GM23338 (cell line): Measurements from ENCODE around the gene IL36B. TPM values are rescaled to one million over a fixed set of nuclear protein-coding genes. Genes with fewer than 3 reads are reported as not detected.

Experiments
- ATAC-seq: fragments of 200-7000 bp; cut with Tn5 transposase; 3 replicates; pipeline ENCODE4 v1.9.1; 2020
- DNase-seq: peaks from one replicate; pipeline ENCODE4 v3.0.0-alpha.2; 2015; ENCODE audit warnings: low spot score
- H2AFZ ChIP-seq: fragments of 200-600 bp; sonication (generic); 2 replicates; pipeline ENCODE4 v1.8.0; 2016; ENCODE audit warnings: antibody characterized with exemption, mild to moderate bottlenecking, moderate library complexity
- H3F3A ChIP-seq: fragments of 200-600 bp; sonication (generic); replicated peaks from 2 replicates; pipeline ENCODE4 v1.8.0; 2017; ENCODE audit warnings: antibody characterized with exemption, mixed run types, low read depth
- H3K27ac ChIP-seq: fragments of 200-600 bp; sonication (generic); 2 replicates; pipeline ENCODE4 v1.6.1; 2016; ENCODE audit warnings: low read depth
- H3K27me3 ChIP-seq: fragments of 200-600 bp; sonication (generic); 2 replicates; pipeline ENCODE4 v1.8.0; 2016; ENCODE audit warnings: mild to moderate bottlenecking, mixed run types, moderate library complexity; ENCODE audit not compliant: insufficient read depth
- H3K36me3 ChIP-seq: fragments of 200-600 bp; sonication (generic); 2 replicates; pipeline ENCODE4 v1.8.0; 2016; ENCODE audit warnings: mild to moderate bottlenecking; ENCODE audit not compliant: insufficient read depth
- H3K4me1 ChIP-seq: fragments of 200-600 bp; sonication (generic); 2 replicates; pipeline ENCODE4 v1.8.0; 2016; ENCODE audit warnings: mild to moderate bottlenecking, moderate library complexity; ENCODE audit not compliant: insufficient read depth
- H3K4me2 ChIP-seq: fragments of 200-600 bp; sonication (generic); 2 replicates; pipeline ENCODE4 v1.7.1; 2017; ENCODE audit warnings: mixed run types
- H3K4me3 ChIP-seq: fragments of 200-600 bp; sonication (generic); 2 replicates; pipeline ENCODE4 v1.6.1; 2016; ENCODE audit warnings: mixed run types
- H3K79me2 ChIP-seq: fragments of 200-600 bp; sonication (generic); replicated peaks from 2 replicates; pipeline ENCODE4 v1.8.0; 2017; ENCODE audit warnings: mild to moderate bottlenecking; ENCODE audit not compliant: insufficient read depth
- H3K9me2 ChIP-seq: fragments of 200-600 bp; sonication (generic); 2 replicates; pipeline ENCODE4 v1.8.0; 2017; ENCODE audit not compliant: insufficient read depth
- H4K20me1 ChIP-seq: fragments of 200-600 bp; sonication (generic); replicated peaks from 2 replicates; pipeline ENCODE4 v1.8.0; 2017; ENCODE audit warnings: mild to moderate bottlenecking; ENCODE audit not compliant: insufficient read depth
- H3K27ac Mint-ChIP-seq: 2 replicates; pipeline ENCODE4 v1.8.0; 2020; ENCODE audit warnings: inconsistent platforms, mild to moderate bottlenecking, moderate library complexity, mixed read lengths
- H3K27me3 Mint-ChIP-seq: 3 replicates; pipeline ENCODE4 v1.8.0; 2022; ENCODE audit warnings: low read depth, mild to moderate bottlenecking, moderate library complexity, mixed read lengths, inconsistent platforms; ENCODE audit not compliant: insufficient read depth, poor library complexity
- H3K36me3 Mint-ChIP-seq: 3 replicates; pipeline ENCODE4 v1.8.0; 2021; ENCODE audit warnings: low read depth, mild to moderate bottlenecking, inconsistent platforms, moderate library complexity, mixed read lengths
- H3K4me1 Mint-ChIP-seq: 3 replicates; pipeline ENCODE4 v1.8.0; 2020; ENCODE audit warnings: mild to moderate bottlenecking, inconsistent platforms, mixed read lengths
- H3K4me3 Mint-ChIP-seq: 3 replicates; pipeline ENCODE4 v1.8.0; 2021; ENCODE audit warnings: moderate library complexity, mild to moderate bottlenecking, inconsistent platforms, mixed read lengths
- H3K9me3 Mint-ChIP-seq: 3 replicates; pipeline ENCODE4 v1.8.0; 2020; ENCODE audit warnings: moderate library complexity, mild to moderate bottlenecking, inconsistent platforms, mixed read lengths
- CREB1 ChIP-seq: fragments of 250-450 bp; sonication (Bioruptor Pico); IDR thresholded peaks from 2 replicates; pipeline ENCODE4 v1.5.0; 2020; ENCODE audit warnings: low read depth, mild to moderate bottlenecking, moderate library complexity
- EZH2 ChIP-seq: fragments of 200-600 bp; sonication (generic); IDR thresholded peaks from one replicate; pipeline ENCODE4 v1.8.0; 2017; ENCODE audit warnings: antibody characterized with exemption, mild to moderate bottlenecking, low read depth; ENCODE audit not compliant: unreplicated experiment
- EZH2phosphoT487 ChIP-seq: fragments of 200-600 bp; sonication (generic); IDR thresholded peaks from one replicate; pipeline ENCODE4 v1.8.1; 2018; ENCODE audit warnings: antibody characterized with exemption; ENCODE audit not compliant: unreplicated experiment
- JUNB ChIP-seq: IDR thresholded peaks from one replicate; pipeline ENCODE4 v1.6.1; 2016; ENCODE audit warnings: antibody characterized with exemption; ENCODE audit not compliant: unreplicated experiment
- STAT1 ChIP-seq: IDR thresholded peaks from one replicate; pipeline ENCODE4 v1.6.1; 2016; ENCODE audit warnings: antibody characterized with exemption; ENCODE audit not compliant: unreplicated experiment
- ZNF331 ChIP-seq: fragments of 250-450 bp; sonication (Bioruptor Pico); IDR thresholded peaks from 2 replicates; pipeline ENCODE4 v1.5.0; 2020; ENCODE audit warnings: low read depth, mild to moderate bottlenecking, moderate library complexity
- polyA plus RNA-seq: library from polyadenylated mRNA; unstranded; fragments of >200 nt; fragmentation: Nextera tagmentation; extraction: Ambion mirVana; gene quantifications from 2 replicates; pipeline ENCODE4 v1.2.1, GENCODE V29; 2016
- total RNA-seq: library from RNA; depleted of rRNA; stranded (reverse); fragments of >200 nt; shearing (Covaris generic); gene quantifications from 2 replicates; pipeline ENCODE4 v1.2.3, GENCODE V29; 2014
- TF ChIP-seq, protein P1 (sequence below), 2 experiments: fragments of 200-600 bp in 1 of 2; sonication (generic) in 1 of 2; conservative IDR thresholded peaks; 2 replicates each; pipeline versions ENCODE4 v1.5.1 to v1.6.1; 2016 to 2017; ENCODE audit warnings: antibody characterized with exemption in 2 of 2, low read depth in 2 of 2, mild to moderate bottlenecking in 2 of 2, moderate library complexity in 1 of 2
- TF ChIP-seq, protein P2 (sequence below): IDR thresholded peaks from one replicate; pipeline ENCODE4 v1.6.1; 2018; ENCODE audit warnings: antibody characterized with exemption; ENCODE audit not compliant: unreplicated experiment
- TF ChIP-seq, protein P3 (sequence below): fragments of 250-450 bp; sonication (Bioruptor Pico); IDR thresholded peaks from 2 replicates; pipeline ENCODE4 v1.5.0; 2020; ENCODE audit warnings: mild to moderate bottlenecking, moderate library complexity

IL36B gene
- total and polyA plus RNA-seq, 2 experiments from 2014 or later: not detected

DNA sequence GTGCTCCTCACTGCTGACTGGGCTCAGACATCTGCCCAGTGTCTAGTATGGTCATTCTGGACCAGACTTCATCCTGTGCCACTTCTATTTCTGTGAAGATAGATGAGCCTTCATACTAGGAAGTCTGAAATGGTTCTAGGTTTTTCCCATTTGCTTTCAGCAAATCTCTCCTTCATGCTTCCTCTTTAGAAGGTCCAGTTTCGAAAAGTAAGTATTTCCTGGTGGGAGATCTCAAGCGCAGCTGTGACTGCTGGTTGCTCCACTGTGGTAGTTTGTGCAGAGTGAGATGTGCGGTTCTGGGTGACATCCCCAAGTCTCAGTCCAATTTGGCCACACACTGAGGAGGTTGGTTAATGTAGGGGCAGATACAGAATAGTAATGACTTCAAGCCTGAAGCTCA lies 14.4 kb downstream of the IL36B start:
- ATAC-seq: no peak
- Histone ChIP-seq H3K4me1 (no peaks in the 10 kb centered on the region), H3F3A (no peaks in the 10 kb centered on the region), H4K20me1 (no peaks in the 10 kb centered on the region), H3K9me2 (no peaks in the 10 kb centered on the region), H3K36me3 (no peaks in the 10 kb centered on the region), H3K4me3 (no peak overlapping the region), H3K27me3 (no peaks in the 10 kb centered on the region), H3K27ac (no peak overlapping the region), H3K79me2 (no peaks in the 10 kb centered on the region), H3K4me2 (no peak overlapping the region), H2AFZ (no peak overlapping the region)
- Mint-ChIP-seq H3K36me3 (no peaks in the 10 kb centered on the region; the same call in 2 of the 3 replicates), H3K27me3 (no peaks in the 10 kb centered on the region), H3K9me3 (no peaks in the 10 kb centered on the region; the same call in 2 of the 3 replicates), H3K4me3 (no peak overlapping the region), H3K4me1 (peaks cover 2% of the 10 kb centered on the region; the same call in 1 of the 3 replicates), H3K27ac (no peak overlapping the region)
- DNase-seq: no peak
- no peak for TF ChIP-seq STAT1
- TF ChIP-seq, protein P1, sequence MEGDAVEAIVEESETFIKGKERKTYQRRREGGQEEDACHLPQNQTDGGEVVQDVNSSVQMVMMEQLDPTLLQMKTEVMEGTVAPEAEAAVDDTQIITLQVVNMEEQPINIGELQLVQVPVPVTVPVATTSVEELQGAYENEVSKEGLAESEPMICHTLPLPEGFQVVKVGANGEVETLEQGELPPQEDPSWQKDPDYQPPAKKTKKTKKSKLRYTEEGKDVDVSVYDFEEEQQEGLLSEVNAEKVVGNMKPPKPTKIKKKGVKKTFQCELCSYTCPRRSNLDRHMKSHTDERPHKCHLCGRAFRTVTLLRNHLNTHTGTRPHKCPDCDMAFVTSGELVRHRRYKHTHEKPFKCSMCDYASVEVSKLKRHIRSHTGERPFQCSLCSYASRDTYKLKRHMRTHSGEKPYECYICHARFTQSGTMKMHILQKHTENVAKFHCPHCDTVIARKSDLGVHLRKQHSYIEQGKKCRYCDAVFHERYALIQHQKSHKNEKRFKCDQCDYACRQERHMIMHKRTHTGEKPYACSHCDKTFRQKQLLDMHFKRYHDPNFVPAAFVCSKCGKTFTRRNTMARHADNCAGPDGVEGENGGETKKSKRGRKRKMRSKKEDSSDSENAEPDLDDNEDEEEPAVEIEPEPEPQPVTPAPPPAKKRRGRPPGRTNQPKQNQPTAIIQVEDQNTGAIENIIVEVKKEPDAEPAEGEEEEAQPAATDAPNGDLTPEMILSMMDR (conservative IDR thresholded peaks at IDR 0.05; ENCODE audit: low read depth in 2 of 2): no peak

DNA sequence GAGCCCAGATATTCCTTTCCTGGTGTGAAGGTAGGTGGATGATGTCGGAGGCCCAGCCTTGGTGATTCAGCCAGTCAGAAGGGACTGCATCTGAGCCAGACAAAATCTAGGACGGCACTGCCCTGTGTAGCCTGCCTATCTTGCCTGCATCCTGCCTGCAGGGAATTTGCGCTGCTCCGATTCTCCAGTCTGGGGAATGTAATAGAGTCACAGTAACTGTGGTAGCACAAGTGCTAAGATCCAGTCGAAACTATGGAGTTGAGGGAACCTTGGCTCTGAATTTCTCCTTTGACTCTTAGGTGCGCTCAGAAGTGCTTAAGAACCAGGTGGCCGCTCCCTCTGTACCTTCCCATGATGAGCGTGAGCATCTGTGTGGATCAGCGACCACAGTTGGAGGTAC lies 15.9 kb downstream of the IL36B start:
- peaks cover 2% of the 10 kb centered on the region; the same call in 1 of the 3 replicates for H3K4me1 Mint-ChIP-seq
- Histone ChIP-seq H3K36me3 (no peaks in the 10 kb centered on the region), H2AFZ (no peak overlapping the region), H4K20me1 (no peaks in the 10 kb centered on the region), H3K9me2 (peaks cover 4% of the 10 kb centered on the region; the same call in 1 of the 2 replicates), H3K27ac (no peak overlapping the region), H3K79me2 (no peaks in the 10 kb centered on the region), H3K27me3 (no peaks in the 10 kb centered on the region), H3K4me2 (no peak overlapping the region), H3K4me1 (no peaks in the 10 kb centered on the region), H3K4me3 (no peak overlapping the region), H3F3A (no peaks in the 10 kb centered on the region)
- no peaks in the 10 kb centered on the region; the same call in 2 of the 3 replicates for H3K36me3 Mint-ChIP-seq
- no peaks in the 10 kb centered on the region for H3K27me3 Mint-ChIP-seq
- ATAC-seq (no peak), DNase-seq (no peak)
- H3K27ac Mint-ChIP-seq: no peak overlapping the region
- H3K9me3 Mint-ChIP-seq: no peaks in the 10 kb centered on the region; the same call in 2 of the 3 replicates
- no peak overlapping the region for H3K4me3 Mint-ChIP-seq
- TF ChIP-seq, protein P2, sequence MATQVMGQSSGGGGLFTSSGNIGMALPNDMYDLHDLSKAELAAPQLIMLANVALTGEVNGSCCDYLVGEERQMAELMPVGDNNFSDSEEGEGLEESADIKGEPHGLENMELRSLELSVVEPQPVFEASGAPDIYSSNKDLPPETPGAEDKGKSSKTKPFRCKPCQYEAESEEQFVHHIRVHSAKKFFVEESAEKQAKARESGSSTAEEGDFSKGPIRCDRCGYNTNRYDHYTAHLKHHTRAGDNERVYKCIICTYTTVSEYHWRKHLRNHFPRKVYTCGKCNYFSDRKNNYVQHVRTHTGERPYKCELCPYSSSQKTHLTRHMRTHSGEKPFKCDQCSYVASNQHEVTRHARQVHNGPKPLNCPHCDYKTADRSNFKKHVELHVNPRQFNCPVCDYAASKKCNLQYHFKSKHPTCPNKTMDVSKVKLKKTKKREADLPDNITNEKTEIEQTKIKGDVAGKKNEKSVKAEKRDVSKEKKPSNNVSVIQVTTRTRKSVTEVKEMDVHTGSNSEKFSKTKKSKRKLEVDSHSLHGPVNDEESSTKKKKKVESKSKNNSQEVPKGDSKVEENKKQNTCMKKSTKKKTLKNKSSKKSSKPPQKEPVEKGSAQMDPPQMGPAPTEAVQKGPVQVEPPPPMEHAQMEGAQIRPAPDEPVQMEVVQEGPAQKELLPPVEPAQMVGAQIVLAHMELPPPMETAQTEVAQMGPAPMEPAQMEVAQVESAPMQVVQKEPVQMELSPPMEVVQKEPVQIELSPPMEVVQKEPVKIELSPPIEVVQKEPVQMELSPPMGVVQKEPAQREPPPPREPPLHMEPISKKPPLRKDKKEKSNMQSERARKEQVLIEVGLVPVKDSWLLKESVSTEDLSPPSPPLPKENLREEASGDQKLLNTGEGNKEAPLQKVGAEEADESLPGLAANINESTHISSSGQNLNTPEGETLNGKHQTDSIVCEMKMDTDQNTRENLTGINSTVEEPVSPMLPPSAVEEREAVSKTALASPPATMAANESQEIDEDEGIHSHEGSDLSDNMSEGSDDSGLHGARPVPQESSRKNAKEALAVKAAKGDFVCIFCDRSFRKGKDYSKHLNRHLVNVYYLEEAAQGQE: no peak
- TF ChIP-seq EZH2phosphoT487: no peak
- no peak for TF ChIP-seq JUNB
- no peak for TF ChIP-seq CREB1 (CRISPR knock-in tag)
- no peak for TF ChIP-seq EZH2
- TF ChIP-seq ZNF331: no peak
- TF ChIP-seq, protein P3, sequence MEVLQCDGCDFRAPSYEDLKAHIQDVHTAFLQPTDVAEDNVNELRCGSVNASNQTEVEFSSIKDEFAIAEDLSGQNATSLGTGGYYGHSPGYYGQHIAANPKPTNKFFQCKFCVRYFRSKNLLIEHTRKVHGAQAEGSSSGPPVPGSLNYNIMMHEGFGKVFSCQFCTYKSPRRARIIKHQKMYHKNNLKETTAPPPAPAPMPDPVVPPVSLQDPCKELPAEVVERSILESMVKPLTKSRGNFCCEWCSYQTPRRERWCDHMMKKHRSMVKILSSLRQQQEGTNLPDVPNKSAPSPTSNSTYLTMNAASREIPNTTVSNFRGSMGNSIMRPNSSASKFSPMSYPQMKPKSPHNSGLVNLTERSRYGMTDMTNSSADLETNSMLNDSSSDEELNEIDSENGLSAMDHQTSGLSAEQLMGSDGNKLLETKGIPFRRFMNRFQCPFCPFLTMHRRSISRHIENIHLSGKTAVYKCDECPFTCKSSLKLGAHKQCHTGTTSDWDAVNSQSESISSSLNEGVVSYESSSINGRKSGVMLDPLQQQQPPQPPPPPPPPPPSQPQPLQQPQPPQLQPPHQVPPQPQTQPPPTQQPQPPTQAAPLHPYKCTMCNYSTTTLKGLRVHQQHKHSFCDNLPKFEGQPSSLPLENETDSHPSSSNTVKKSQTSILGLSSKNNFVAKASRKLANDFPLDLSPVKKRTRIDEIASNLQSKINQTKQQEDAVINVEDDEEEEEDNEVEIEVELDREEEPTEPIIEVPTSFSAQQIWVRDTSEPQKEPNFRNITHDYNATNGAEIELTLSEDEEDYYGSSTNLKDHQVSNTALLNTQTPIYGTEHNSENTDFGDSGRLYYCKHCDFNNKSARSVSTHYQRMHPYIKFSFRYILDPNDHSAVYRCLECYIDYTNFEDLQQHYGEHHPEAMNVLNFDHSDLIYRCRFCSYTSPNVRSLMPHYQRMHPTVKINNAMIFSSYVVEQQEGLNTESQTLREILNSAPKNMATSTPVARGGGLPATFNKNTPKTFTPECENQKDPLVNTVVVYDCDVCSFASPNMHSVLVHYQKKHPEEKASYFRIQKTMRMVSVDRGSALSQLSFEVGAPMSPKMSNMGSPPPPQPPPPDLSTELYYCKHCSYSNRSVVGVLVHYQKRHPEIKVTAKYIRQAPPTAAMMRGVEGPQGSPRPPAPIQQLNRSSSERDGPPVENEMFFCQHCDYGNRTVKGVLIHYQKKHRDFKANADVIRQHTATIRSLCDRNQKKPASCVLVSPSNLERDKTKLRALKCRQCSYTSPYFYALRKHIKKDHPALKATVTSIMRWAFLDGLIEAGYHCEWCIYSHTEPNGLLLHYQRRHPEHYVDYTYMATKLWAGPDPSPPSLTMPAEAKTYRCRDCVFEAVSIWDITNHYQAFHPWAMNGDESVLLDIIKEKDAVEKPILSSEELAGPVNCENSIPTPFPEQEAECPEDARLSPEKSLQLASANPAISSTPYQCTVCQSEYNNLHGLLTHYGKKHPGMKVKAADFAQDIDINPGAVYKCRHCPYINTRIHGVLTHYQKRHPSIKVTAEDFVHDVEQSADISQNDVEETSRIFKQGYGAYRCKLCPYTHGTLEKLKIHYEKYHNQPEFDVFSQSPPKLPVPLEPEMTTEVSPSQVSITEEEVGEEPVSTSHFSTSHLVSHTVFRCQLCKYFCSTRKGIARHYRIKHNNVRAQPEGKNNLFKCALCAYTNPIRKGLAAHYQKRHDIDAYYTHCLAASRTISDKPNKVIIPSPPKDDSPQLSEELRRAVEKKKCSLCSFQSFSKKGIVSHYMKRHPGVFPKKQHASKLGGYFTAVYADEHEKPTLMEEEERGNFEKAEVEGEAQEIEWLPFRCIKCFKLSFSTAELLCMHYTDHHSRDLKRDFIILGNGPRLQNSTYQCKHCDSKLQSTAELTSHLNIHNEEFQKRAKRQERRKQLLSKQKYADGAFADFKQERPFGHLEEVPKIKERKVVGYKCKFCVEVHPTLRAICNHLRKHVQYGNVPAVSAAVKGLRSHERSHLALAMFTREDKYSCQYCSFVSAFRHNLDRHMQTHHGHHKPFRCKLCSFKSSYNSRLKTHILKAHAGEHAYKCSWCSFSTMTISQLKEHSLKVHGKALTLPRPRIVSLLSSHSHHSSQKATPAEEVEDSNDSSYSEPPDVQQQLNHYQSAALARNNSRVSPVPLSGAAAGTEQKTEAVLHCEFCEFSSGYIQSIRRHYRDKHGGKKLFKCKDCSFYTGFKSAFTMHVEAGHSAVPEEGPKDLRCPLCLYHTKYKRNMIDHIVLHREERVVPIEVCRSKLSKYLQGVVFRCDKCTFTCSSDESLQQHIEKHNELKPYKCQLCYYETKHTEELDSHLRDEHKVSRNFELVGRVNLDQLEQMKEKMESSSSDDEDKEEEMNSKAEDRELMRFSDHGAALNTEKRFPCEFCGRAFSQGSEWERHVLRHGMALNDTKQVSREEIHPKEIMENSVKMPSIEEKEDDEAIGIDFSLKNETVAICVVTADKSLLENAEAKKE (CRISPR knock-in tag): no peak
